Medulla oblongata (tissue), 1 donor: Measurements from ENCODE around the gene GNB2.

Experiments
- DNase-seq: peaks from one replicate; pipeline ENCODE4 v3.0.0-alpha.2; 2015; ENCODE audit errors: extremely low spot score

GNB2 gene

GRCh38 chr7:100673302-100673941 lies at the start of gene GNB2:
GNB2 (plus strand) TSS chr7:100673740; CDS start chr7:100676266, 2,526 bp downstream.
- DNase-seq = peak; percentile 99

- no peak for DNase-seq
Observed at GRCh38 chr7:100623951-100624824, 49.4 kb upstream of the GNB2 start.

- no peak for DNase-seq
Observed at GRCh38 chr7:100626055-100626454, 47.5 kb upstream of the GNB2 start.

- no peak for DNase-seq
Observed at GRCh38 chr7:100626530-100627237, 46.9 kb upstream of the GNB2 start.

GRCh38 chr7:100627238-100627549 lies 46.3 kb upstream of the GNB2 start:
- no peak for DNase-seq

- DNase-seq = no peak
Observed at GRCh38 chr7:100629117-100629716, 44.3 kb upstream of the GNB2 start.

GRCh38 chr7:100630066-100630465 lies 43.5 kb upstream of the GNB2 start:
- no peak for DNase-seq

DNA sequence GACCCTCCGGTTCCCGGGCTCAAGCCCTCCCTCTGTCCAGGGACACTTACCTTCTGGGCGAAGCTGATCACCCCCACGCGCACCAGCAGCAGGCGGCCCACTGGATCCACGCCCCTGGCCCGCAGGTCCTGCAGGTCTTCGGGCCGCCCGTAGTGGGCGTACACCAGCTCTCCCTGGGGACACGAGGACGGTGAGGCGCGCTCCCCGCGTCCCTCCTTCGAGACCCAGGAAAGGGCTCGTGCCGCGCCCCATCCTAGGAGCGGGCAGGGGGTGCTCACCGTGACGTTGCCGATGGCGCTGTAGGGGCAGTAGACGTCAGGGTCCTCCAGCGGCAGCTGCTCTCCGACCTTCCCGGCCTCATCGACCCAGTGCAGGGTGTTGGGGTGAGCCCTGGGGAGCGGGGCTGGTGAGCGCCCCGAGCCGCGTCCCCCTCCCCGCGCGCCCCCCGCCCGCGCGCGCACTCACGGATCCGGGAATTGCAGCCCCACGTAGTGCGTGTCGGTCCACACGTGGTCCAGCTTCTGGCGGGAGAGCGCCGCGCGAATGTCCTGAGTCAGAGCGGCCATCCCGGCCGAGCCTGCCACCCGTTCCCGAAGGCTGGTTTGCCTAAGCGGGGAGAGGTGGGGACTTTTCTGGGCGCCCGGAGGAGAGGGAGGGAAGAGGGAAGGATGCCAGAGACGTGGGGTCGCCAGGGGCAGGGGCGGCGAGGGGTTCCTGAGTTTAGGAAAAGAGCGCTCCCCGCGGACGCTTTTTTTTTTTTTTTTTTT lies 40.4 kb upstream of the GNB2 start:
- DNase-seq = no peak

DNA sequence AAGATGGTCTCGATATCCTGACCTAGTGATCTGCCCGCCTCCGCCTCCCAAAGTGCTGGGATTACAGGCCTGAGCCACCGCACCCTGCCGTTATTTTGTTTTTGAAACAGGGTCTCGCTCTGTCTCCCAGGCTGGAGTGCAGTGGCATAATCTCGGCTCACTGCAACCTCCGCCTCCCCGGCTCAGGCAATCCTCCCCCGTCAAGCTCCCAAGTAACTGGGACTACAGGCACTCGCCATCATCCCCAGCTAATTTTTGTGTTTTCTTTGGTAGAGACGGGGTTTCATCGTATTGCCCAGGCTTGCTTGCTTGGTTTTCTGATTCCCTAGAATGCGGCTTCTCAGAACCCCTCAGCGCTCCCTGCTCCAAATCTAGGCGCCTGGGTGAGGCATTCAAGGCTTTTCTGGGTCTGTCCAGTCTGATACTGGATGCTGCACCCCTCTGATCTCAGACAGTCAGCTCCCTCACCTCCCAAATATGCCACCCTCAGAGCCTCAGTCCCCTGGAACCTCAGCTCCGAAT lies 33.5 kb upstream of the GNB2 start:
- no peak for DNase-seq

DNA sequence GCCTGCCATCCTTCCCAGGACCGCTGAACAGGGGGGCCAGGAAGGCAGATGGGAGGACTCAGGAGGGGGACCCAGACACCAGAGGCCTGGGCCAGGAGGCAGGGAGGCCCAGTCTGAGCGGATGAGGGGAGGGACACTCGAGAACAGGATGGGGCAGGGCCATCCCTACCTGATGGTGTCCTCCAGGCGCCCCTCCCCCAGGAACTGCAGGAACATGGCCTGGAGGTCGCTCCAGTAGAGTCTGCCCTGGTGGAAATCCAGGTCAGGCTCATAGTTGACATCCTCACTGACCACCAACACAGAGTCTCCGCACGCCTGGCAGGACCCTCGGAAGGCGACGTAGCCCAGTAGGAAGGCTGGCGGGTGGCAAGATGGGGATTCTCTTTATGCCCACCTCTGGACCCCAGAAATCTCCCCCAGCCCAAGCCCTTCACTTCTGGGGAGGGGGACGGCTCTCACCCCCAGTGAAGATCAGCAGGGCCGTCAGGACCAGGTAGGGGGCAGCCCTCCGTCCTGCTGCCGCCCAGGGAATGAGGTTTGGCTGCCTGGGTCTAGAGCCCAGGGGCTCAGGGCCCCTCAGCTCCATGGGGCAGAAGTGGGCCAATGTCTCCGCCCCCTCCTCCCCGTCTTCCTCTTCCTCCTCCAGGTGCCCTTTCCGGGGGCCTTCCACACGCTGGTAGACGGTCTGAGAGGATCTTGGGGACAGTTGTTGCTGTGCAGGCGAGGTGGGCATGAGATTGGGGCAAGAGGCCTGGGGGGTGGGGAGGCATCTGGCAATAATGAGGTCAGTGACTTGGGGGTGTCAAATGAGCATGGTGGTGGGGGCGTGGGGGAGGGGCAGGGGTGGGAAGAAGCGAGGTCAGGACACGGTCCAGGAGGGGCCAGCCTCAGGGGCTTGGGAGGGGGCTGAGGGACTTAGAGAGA lies 32.8 kb upstream of the GNB2 start:
- DNase-seq = no peak

GRCh38 chr7:100641463-100641859 lies 32.1 kb upstream of the GNB2 start, which contains the start of gene TFR2:
TFR2 (minus strand) TSS chr7:100641552; CDS start chr7:100641509, 43 bp downstream.
- DNase-seq = no peak

DNA sequence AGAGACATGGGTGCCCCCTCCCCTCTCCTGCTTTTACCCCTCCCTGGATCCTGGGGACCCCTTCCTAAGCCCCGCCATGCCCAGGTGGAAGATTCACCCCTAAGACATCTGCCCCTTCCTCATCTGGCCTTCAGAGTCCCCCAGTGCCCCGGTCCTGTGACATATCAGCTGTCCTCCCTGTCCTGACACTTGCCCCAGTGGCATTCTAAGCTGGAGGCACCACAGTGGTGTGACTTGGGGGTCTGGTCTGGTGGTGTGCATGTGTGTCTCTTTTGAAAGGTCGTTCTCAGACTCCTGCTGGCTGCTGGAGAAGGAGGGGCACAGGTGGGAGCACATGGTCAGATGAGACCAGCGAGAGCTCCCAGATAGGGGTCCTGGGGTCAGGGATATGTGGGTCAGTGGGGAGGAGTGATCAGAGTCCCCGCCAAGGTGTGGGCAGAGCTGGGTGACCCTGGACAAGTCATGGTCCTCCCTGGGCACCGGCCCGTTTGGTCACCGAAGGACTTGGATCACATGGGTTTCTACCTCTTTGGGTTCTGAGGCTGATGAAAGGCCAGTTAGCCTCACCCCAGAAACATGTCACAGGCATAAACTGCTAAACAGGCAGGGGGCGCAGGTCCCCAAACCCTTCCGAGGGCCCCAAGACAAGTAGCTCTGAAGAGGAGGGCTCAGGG lies 31.5 kb upstream of the GNB2 start:
- DNase-seq = no peak

DNA sequence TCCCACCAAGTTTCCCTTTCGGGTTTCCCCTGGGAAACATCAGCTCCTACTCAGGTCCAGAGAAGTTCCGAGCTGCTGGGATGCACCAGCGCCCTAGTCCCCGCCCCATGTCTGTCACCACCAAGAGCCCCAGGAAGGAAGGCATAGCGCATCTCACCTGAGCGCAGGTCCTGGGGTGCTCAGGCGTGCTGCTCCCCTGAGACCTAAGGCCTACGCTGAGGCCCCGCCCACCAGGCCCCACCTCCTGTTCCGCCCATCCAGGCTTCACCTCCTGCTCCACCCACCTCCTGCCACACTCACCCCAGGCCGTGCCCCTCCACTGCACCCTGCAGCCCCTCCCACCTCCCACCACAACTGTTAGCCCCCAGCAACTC lies 31.0 kb upstream of the GNB2 start:
- DNase-seq = no peak

DNA sequence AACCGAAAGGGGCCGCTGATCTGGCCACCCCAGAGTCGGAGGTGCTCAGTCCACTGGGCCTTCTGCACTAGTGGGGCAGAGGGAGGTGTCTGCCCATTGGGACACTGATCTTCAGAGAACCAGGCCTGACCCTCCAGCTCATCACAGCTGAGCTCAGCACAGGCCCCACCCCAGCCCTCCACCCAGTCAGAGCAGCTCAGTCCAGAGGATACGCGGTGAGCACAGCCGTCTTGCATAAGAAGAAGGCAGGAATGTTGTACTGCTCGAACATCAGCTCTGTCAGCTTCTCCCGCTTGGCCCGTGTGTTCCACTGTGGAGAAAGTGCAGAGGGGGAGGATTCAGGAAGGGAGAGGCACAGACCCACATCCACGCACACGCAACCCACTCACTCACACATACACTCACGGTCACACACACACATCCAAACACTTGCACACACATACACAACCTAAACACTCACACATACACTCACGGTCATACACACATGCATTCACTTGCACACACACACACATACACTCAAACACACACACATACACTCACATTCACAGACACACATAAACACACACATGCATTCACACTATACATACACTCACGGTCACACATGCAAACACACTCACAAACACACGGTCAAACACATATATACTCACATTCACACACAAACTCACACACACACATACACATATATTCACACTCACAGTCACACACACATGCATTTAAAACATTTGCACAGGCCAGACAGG lies 23.5 kb upstream of the GNB2 start:
- no peak for DNase-seq

- DNase-seq = no peak
Observed at GRCh38 chr7:100654908-100655831, 18.4 kb upstream of the GNB2 start.

GRCh38 chr7:100655908-100656674 lies 17.4 kb upstream of the GNB2 start, which contains the start of gene ACTL6B:
ACTL6B (minus strand) TSS chr7:100656448; CDS start chr7:100656354, 94 bp downstream.
- DNase-seq = peak; percentile 30
